ENCODE data around the gene RRP8.
A peak's percentile ranks its signal among the peaks of the same experiment; 100 is the strongest.

The RRP8 gene

DNA sequence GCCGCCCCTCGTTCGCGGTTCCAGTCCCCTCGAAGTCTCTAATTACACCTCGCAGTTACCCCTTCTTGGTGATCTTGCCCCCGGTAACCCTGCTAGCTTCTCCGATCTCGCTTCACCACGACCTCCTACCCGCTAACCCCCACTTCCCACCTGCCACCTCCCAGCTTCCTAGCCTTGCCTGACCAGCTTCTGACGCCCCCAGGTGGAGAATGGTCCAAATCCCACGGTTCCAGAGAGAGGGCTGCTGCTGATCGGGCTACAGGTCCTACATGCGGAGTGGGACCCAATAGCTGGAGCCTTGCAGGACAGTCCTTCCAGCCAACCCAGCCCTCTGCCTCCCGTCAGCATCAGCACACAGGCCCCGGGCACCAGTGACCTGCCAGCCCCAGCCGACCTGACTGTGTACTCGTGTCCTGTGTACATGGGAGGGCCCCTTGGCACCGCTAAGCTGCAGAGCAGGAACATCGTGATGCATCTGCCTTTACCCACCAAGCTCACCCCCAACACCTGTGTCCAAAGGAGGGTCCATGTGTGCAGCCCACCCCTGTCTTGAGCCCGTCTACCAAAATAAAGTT lies 31.9 kb downstream of the RRP8 start:
- no peak overlapping the region for H3K4me3 ChIP-seq (ENCODE audit: insufficient read length, low read depth)
- H3K9me3 ChIP-seq (ENCODE audit: insufficient read depth, low read length), result no peaks in the 10 kb centered on the region
- H3K9ac ChIP-seq (ENCODE audit: insufficient read length, low read depth), result no peak overlapping the region
- peaks cover 3% of the 10 kb centered on the region for H3K36me3 ChIP-seq (ENCODE audit: insufficient read depth, insufficient read length, low read length)
- TF ChIP-seq YY1 (IDR thresholded peaks at IDR 0.05; ENCODE audit: insufficient read depth, insufficient read length), result no peak
- no peak for TF ChIP-seq SUZ12 (IDR thresholded peaks at IDR 0.05; ENCODE audit: extremely low read depth, insufficient read depth, insufficient read length)
- TF ChIP-seq ZNF274 (IDR thresholded peaks at IDR 0.05; ENCODE audit: low read depth, low read length), result no peak
- H3K4me1 ChIP-seq (ENCODE audit: insufficient read depth, insufficient read length), result no peaks in the 10 kb centered on the region
- no peak for DNase-seq (ENCODE audit: low read depth, low spot score)
- no peaks in the 10 kb centered on the region for H3K27me3 ChIP-seq (ENCODE audit: insufficient read depth, insufficient read length)

GRCh38 chr11:6570691-6571427 lies 32.6 kb downstream of the RRP8 start:
- TF ChIP-seq SUZ12 (IDR thresholded peaks at IDR 0.05; ENCODE audit: extremely low read depth, insufficient read depth, insufficient read length) (no peak), ZNF274 (IDR thresholded peaks at IDR 0.05; ENCODE audit: low read depth, low read length) (no peak), YY1 (IDR thresholded peaks at IDR 0.05; ENCODE audit: insufficient read depth, insufficient read length) (no peak)
- Histone ChIP-seq H3K4me3 (ENCODE audit: insufficient read length, low read depth) (no peak overlapping the region), H3K27me3 (ENCODE audit: insufficient read depth, insufficient read length) (no peaks in the 10 kb centered on the region), H3K4me1 (ENCODE audit: insufficient read depth, insufficient read length) (no peaks in the 10 kb centered on the region), H3K9me3 (ENCODE audit: insufficient read depth, low read length) (no peaks in the 10 kb centered on the region), H3K9ac (ENCODE audit: insufficient read length, low read depth) (no peak overlapping the region), H3K36me3 (ENCODE audit: insufficient read depth, insufficient read length, low read length) (peaks cover 5% of the 10 kb centered on the region)
- no peak for DNase-seq (ENCODE audit: low read depth, low spot score)

DNA sequence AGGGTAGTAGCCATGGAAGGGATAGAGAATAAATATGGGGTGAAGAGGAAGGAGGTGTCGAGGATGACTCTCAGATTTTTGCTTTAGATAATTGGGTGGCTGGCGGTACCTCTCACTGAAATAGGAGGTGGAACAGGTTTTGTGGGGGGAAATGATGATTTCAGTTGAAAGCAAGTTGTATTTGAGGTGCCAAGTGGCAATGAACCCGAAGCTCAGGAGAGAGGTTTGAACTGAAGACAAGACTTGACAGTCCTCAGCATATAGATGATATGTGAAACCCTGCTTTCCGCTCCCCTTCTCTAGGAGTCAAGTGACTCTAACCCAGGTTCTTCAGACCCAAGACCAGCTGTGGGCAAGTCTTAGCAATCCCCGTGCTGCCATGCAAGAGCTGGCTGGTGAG lies 33.7 kb downstream of the RRP8 start:
- TF ChIP-seq YY1 (IDR thresholded peaks at IDR 0.05; ENCODE audit: insufficient read depth, insufficient read length) (no peak), SUZ12 (IDR thresholded peaks at IDR 0.05; ENCODE audit: extremely low read depth, insufficient read depth, insufficient read length) (no peak), ZNF274 (IDR thresholded peaks at IDR 0.05; ENCODE audit: low read depth, low read length) (no peak)
- Histone ChIP-seq H3K4me3 (ENCODE audit: insufficient read length, low read depth) (no peak overlapping the region), H3K9ac (ENCODE audit: insufficient read length, low read depth) (no peak overlapping the region), H3K9me3 (ENCODE audit: insufficient read depth, low read length) (no peaks in the 10 kb centered on the region), H3K36me3 (ENCODE audit: insufficient read depth, insufficient read length, low read length) (peaks cover 5% of the 10 kb centered on the region), H3K4me1 (ENCODE audit: insufficient read depth, insufficient read length) (no peaks in the 10 kb centered on the region), H3K27me3 (ENCODE audit: insufficient read depth, insufficient read length) (no peaks in the 10 kb centered on the region)
- no peak for DNase-seq (ENCODE audit: low read depth, low spot score)

- DNase-seq (ENCODE audit: low read depth, low spot score), result peak; percentile 63
- peaks cover 8% of the 10 kb centered on the region for H3K4me1 ChIP-seq (ENCODE audit: insufficient read depth, insufficient read length)
- TF ChIP-seq YY1 (IDR thresholded peaks at IDR 0.05; ENCODE audit: insufficient read depth, insufficient read length), result no peak
- no peak for TF ChIP-seq SUZ12 (IDR thresholded peaks at IDR 0.05; ENCODE audit: extremely low read depth, insufficient read depth, insufficient read length)
- TF ChIP-seq ZNF274 (IDR thresholded peaks at IDR 0.05; ENCODE audit: low read depth, low read length), result no peak
- H3K9ac ChIP-seq (ENCODE audit: insufficient read length, low read depth), result no peak overlapping the region
- no peak overlapping the region for H3K4me3 ChIP-seq (ENCODE audit: insufficient read length, low read depth)
- H3K27me3 ChIP-seq (ENCODE audit: insufficient read depth, insufficient read length), result no peaks in the 10 kb centered on the region
- no peaks in the 10 kb centered on the region for H3K9me3 ChIP-seq (ENCODE audit: insufficient read depth, low read length)
- H3K36me3 ChIP-seq (ENCODE audit: insufficient read depth, insufficient read length, low read length), result peaks cover 5% of the 10 kb centered on the region
Measured at GRCh38 chr11:6568191-6568918, 35.1 kb downstream of the RRP8 start.

- DNase-seq (ENCODE audit: low read depth, low spot score), result no peak
- Histone ChIP-seq H3K9ac (ENCODE audit: insufficient read length, low read depth) (no peak overlapping the region), H3K4me1 (ENCODE audit: insufficient read depth, insufficient read length) (peaks cover 8% of the 10 kb centered on the region), H3K36me3 (ENCODE audit: insufficient read depth, insufficient read length, low read length) (peaks cover 5% of the 10 kb centered on the region), H3K4me3 (ENCODE audit: insufficient read length, low read depth) (no peak overlapping the region), H3K27me3 (ENCODE audit: insufficient read depth, insufficient read length) (no peaks in the 10 kb centered on the region), H3K9me3 (ENCODE audit: insufficient read depth, low read length) (no peaks in the 10 kb centered on the region)
- TF ChIP-seq YY1 (IDR thresholded peaks at IDR 0.05; ENCODE audit: insufficient read depth, insufficient read length) (no peak), SUZ12 (IDR thresholded peaks at IDR 0.05; ENCODE audit: extremely low read depth, insufficient read depth, insufficient read length) (no peak), ZNF274 (IDR thresholded peaks at IDR 0.05; ENCODE audit: low read depth, low read length) (no peak)
Measured at GRCh38 chr11:6567371-6567745, 36.1 kb downstream of the RRP8 start.

GRCh38 chr11:6566704-6567370 lies 36.6 kb downstream of the RRP8 start:
- H3K27me3 ChIP-seq (ENCODE audit: insufficient read depth, insufficient read length), result no peaks in the 10 kb centered on the region
- H3K9me3 ChIP-seq (ENCODE audit: insufficient read depth, low read length), result no peaks in the 10 kb centered on the region
- no peak for DNase-seq (ENCODE audit: low read depth, low spot score)
- H3K36me3 ChIP-seq (ENCODE audit: insufficient read depth, insufficient read length, low read length), result peaks cover 5% of the 10 kb centered on the region
- H3K9ac ChIP-seq (ENCODE audit: insufficient read length, low read depth), result no peak overlapping the region
- no peak overlapping the region for H3K4me3 ChIP-seq (ENCODE audit: insufficient read length, low read depth)
- TF ChIP-seq SUZ12 (IDR thresholded peaks at IDR 0.05; ENCODE audit: extremely low read depth, insufficient read depth, insufficient read length), result no peak
- TF ChIP-seq YY1 (IDR thresholded peaks at IDR 0.05; ENCODE audit: insufficient read depth, insufficient read length), result no peak
- no peak for TF ChIP-seq ZNF274 (IDR thresholded peaks at IDR 0.05; ENCODE audit: low read depth, low read length)
- peaks cover 8% of the 10 kb centered on the region for H3K4me1 ChIP-seq (ENCODE audit: insufficient read depth, insufficient read length)

Measured in NT2/D1 (cell line).